Coronary artery (tissue), 2 donors: ENCODE data around the gene NBEA.

ENCODE experiments used
- DNase-seq: peaks from one replicate; pipeline ENCODE4 v3.0.0-alpha.2; 2017; ENCODE audit warnings: low spot score
- H3K27ac ChIP-seq, 2 donors: fragments of 200-600 bp; sonication (generic); one replicate each; pipeline ENCODE4 v1.5.1; 2016 to 2019
- H3K4me3 ChIP-seq: fragments of 200-600 bp; sonication (generic); 2 replicates; pipeline ENCODE4 v1.5.1; 2016; ENCODE audit warnings: mild to moderate bottlenecking, moderate library complexity
- TF ChIP-seq, protein P1 (sequence below): fragments of 200-600 bp; sonication (generic); IDR thresholded peaks from one replicate; pipeline ENCODE4 v1.5.1; 2019; ENCODE audit warnings: antibody characterized with exemption

NBEA gene

GRCh38 chr13:35694031-35694430 lies 752.0 kb downstream of the NBEA start:
- TF ChIP-seq, protein P1, sequence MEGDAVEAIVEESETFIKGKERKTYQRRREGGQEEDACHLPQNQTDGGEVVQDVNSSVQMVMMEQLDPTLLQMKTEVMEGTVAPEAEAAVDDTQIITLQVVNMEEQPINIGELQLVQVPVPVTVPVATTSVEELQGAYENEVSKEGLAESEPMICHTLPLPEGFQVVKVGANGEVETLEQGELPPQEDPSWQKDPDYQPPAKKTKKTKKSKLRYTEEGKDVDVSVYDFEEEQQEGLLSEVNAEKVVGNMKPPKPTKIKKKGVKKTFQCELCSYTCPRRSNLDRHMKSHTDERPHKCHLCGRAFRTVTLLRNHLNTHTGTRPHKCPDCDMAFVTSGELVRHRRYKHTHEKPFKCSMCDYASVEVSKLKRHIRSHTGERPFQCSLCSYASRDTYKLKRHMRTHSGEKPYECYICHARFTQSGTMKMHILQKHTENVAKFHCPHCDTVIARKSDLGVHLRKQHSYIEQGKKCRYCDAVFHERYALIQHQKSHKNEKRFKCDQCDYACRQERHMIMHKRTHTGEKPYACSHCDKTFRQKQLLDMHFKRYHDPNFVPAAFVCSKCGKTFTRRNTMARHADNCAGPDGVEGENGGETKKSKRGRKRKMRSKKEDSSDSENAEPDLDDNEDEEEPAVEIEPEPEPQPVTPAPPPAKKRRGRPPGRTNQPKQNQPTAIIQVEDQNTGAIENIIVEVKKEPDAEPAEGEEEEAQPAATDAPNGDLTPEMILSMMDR: no peak
- no peak overlapping the region for H3K4me3 ChIP-seq
- no peak for DNase-seq
- H3K27ac ChIP-seq: no peak overlapping the region

- TF ChIP-seq, protein P1: no peak
- Histone ChIP-seq H3K4me3 (no peak overlapping the region), H3K27ac (no peak overlapping the region)
- DNase-seq: no peak
Measured at GRCh38 chr13:35694549-35695447, 752.7 kb downstream of the NBEA start.

DNA sequence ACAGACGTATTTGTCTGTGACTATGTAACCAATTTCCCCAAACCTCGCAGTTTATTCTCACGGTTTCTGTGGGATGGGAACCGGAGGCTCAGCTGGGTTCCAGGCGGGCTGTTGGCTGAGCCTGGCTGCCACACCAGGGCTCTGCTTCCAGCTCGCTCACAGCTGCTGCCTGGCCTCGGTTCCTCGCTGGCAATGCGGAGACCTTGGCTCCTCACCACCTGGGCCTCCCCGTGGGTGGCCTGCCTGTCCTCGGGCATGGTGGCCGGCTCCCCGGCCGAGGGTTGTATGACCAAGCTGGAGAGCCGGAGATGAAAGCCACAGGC lies 753.3 kb downstream of the NBEA start:
- DNase-seq: no peak
- H3K4me3 ChIP-seq: no peak overlapping the region
- no peak overlapping the region for H3K27ac ChIP-seq
- TF ChIP-seq, protein P1: no peak

DNA sequence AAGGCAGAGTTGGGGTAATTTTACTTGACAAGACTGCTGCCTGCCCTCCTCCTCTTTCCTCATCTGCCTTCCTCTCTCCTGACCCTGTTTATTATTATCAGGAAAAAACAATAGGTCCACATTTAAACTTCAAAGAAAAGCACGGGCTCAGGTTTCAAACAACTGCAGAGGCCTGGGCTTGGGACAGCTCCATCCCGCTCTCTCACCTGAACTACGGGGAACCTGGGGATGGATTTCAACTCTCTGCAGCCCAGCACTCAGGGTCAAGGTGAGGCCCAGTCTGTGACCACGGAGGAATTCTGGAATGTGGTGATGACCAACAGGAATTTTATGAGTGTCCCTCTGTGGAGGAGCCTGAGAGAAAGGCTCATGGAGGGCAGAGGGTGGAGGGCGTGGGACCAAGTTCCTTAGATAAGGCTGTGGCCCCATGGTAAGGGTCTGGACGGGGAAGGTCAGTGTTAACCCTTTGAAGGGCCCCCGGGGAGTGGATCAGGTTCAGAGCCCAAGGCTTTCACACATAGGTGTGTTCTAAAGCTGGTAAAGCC lies 755.2 kb downstream of the NBEA start:
- TF ChIP-seq, protein P1: no peak
- H3K4me3 ChIP-seq: no peak overlapping the region
- H3K27ac ChIP-seq: no peak overlapping the region
- no peak for DNase-seq

GRCh38 chr13:35698911-35699576 lies 757.0 kb downstream of the NBEA start:
- TF ChIP-seq, protein P1: no peak
- Histone ChIP-seq H3K27ac (no peak overlapping the region), H3K4me3 (no peak overlapping the region)
- DNase-seq: no peak

DNA sequence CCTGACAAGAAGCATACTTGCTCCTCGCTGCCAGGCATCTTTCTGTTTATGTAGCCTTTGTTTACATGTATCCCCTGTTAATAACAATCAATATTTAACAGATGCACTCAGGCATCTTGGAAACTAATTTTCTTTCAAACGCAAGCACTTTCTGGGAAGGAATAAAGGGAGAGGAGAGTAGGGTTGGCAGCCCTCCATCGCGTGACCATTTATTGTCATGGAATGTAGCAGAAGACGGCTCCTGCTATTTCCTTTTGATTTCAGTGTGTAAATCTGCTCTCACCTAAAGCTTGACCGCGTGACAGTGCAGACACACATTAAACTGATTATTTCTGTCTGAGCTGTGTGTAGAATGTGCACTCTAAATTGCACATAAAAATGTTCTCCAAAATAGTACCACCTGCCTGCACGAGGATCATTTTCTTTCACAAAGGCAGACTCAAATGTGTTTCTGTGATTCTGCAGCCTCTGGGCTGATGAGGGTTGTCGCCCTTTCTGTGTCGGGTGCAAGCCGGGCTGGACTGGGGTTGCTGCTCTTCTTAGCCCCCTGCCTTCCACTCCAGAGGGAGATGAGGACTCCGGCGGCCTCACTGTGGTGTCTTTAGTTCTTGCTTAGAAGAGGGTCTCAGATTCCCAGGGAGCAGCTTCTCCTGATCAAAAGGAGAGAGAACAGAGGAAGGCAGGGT lies 757.9 kb downstream of the NBEA start:
- Histone ChIP-seq H3K27ac (no peak overlapping the region), H3K4me3 (no peak overlapping the region)
- TF ChIP-seq, protein P1: no peak
- DNase-seq: no peak
